H1 (cell line): ENCODE measurements around the gene ASB13. TPM values are rescaled to one million over a fixed set of nuclear protein-coding genes. Genes with fewer than 3 reads are reported as not detected.
A peak's percentile ranks its signal among the peaks of the same experiment; 100 is the strongest.

Experiments used
- CEBPB ChIP-seq: IDR thresholded peaks from 2 replicates; pipeline ENCODE4 v1.6.1; 2012; ENCODE audit warnings: low read depth, low read length
- CHD1 ChIP-seq: IDR thresholded peaks from 2 replicates; pipeline ENCODE4 v1.6.1; 2012; ENCODE audit warnings: low read depth, low read length, improper control_type of control experiment
- CREB1 ChIP-seq: IDR thresholded peaks from 2 replicates; pipeline ENCODE4 v1.6.1; 2012; ENCODE audit warnings: inconsistent platforms
- EGR1 ChIP-seq: IDR thresholded peaks from 2 replicates; pipeline ENCODE4 v1.6.1; 2011; ENCODE audit warnings: low read depth, low read length, borderline replicate concordance
- GABPA ChIP-seq: IDR thresholded peaks from 2 replicates; pipeline ENCODE4 v1.6.1; 2011; ENCODE audit warnings: mild to moderate bottlenecking, low read length, moderate library complexity, borderline replicate concordance; ENCODE audit not compliant: insufficient read depth
- JUN ChIP-seq: IDR thresholded peaks from 2 replicates; pipeline ENCODE4 v1.6.1; 2011; ENCODE audit warnings: low read depth, mild to moderate bottlenecking, improper control_type of control experiment, low read length
- KDM4A ChIP-seq: IDR thresholded peaks from one replicate; pipeline ENCODE4 v1.7.1; 2012; ENCODE audit warnings: low read depth, mild to moderate bottlenecking, moderate library complexity, low read length, inconsistent platforms; ENCODE audit not compliant: severe bottlenecking
- NRF1 ChIP-seq: IDR thresholded peaks from 2 replicates; pipeline ENCODE4 v1.6.1; 2011; ENCODE audit warnings: mild to moderate bottlenecking, low read depth, low read length, improper control_type of control experiment
- PHF8 ChIP-seq: fragments of 200-600 bp; sonication (generic); conservative IDR thresholded peaks from 2 replicates; pipeline ENCODE4 v1.7.1; 2012; ENCODE audit warnings: low read depth, mild to moderate bottlenecking, inconsistent platforms, low read length, moderate library complexity
- RBBP5 ChIP-seq: IDR thresholded peaks from 2 replicates; pipeline ENCODE4 v1.7.1; 2012; ENCODE audit warnings: low read depth, mild to moderate bottlenecking, inconsistent platforms, low read length, moderate library complexity, borderline replicate concordance
- SIN3A ChIP-seq, 2 experiments: IDR thresholded peaks in 1 of 2; conservative IDR thresholded peaks in 1 of 2; 2 replicates each; pipeline ENCODE4 v1.6.1; 2011 to 2012; ENCODE audit warnings: low read length in 2 of 2, improper control_type of control experiment in 1 of 2, low read depth in 1 of 2, mild to moderate bottlenecking in 1 of 2
- SIRT6 ChIP-seq: IDR thresholded peaks from one replicate; pipeline ENCODE4 v1.7.1; 2012; ENCODE audit warnings: low read length, inconsistent platforms
- SIX5 ChIP-seq: IDR thresholded peaks from 2 replicates; pipeline ENCODE4 v1.6.1; 2011; ENCODE audit warnings: mild to moderate bottlenecking, low read depth, low read length
- SP4 ChIP-seq: IDR thresholded peaks from 2 replicates; pipeline ENCODE4 v1.6.1; 2012; ENCODE audit warnings: low read length, inconsistent platforms
- SRF ChIP-seq: IDR thresholded peaks from 2 replicates; pipeline ENCODE4 v1.6.1; 2011; ENCODE audit warnings: mild to moderate bottlenecking, low read depth, low read length, moderate library complexity
- SUZ12 ChIP-seq: fragments of 200-600 bp; sonication (generic); IDR thresholded peaks from 2 replicates; pipeline ENCODE4 v1.6.1; 2012; ENCODE audit warnings: mild to moderate bottlenecking, inconsistent platforms, low read length, moderate library complexity, mixed read lengths
- TBP ChIP-seq: IDR thresholded peaks from 2 replicates; pipeline ENCODE4 v1.6.1; 2011; ENCODE audit warnings: low read depth, low read length, improper control_type of control experiment
- polyA plus RNA-seq, 7 experiments: library from polyadenylated mRNA; depleted of rRNA in 3 of 7; stranded (reverse) in 5 of 7; unstranded in 2 of 7; fragments of >200 nt in 5 of 7; fragments of 200-250 nt in 2 of 7; gene quantifications; 1 replicate in 5 of 7; 2 replicates in 1 of 7; 4 replicates in 1 of 7; pipeline versions ENCODE4 v1.2.1 to v1.2.3, GENCODE V29; 2011 to 2013; ENCODE audit warnings: missing spikeins in 2 of 7, mixed read lengths in 2 of 7
- total RNA-seq: library from RNA; stranded (reverse); fragmentation: NEBNext Ultra II Directional; extraction: Animal tissue kit (Norgen Biotek cat#: 25700); gene quantifications from 2 replicates; pipeline ENCODE4 v1.2.1, GENCODE V29; 2021
- TF ChIP-seq, protein P1 (sequence below): IDR thresholded peaks from 2 replicates; pipeline ENCODE4 v1.6.1; 2011; ENCODE audit warnings: low read depth, mild to moderate bottlenecking, low read length; ENCODE audit not compliant: insufficient read depth
- TF ChIP-seq, protein P2 (sequence below), 3 experiments: IDR thresholded peaks; 1 replicate in 2 of 3; 2 replicates in 1 of 3; pipeline versions ENCODE4 v1.5.1 to v1.6.1; 2011; ENCODE audit warnings: low read length in 3 of 3, mild to moderate bottlenecking in 3 of 3, inconsistent platforms in 2 of 3, low read depth in 1 of 3, moderate library complexity in 1 of 3; ENCODE audit not compliant: insufficient read depth in 1 of 3; ENCODE audit errors: control extremely low read depth in 1 of 3

Gene ASB13
- total and polyA plus RNA-seq, 2 of the 8 experiments (the other 6 are each of a cell fraction or from before 2014, with no cell fraction given) = 12.3 to 20.2 TPM

DNA sequence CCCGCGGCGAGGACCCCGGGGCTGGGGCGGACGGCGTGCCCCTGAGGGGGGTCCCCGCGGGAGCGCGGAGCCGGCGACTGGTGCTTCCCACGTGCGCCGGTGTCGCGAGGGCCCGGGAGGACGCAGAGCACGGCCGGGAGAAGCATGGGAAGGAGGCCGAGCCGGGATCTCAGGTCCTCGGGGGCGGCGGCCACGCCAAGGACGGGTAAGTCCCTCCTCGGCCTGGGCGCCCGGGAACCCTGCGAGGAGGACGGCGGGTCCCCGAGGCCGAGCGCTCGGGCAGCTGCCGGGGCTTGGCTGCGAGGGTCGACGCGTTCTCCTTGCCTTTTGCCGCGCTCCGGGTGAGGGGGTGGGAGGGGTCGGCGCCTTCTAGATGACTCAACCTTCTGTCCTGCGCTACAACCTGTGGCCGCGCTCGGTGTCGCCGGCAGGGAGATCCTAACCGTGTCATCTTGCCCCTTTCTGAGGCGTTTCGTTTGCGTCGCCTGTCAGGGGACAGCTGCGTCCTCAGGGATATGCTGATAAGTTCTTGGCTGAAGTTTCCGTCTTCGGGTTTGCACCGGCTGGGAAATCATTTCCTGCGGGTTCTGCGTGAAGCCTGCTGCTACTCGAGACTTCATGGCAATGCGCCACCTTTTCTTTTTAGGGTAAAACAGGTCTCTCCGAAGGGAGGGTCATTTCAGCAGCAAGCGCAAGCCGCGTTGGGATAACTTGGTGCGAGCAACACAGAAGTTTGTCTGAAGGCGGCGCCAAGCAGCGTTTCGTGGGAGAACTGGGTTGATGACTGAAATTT lies 18.8 kb upstream of the ASB13 start (continued):
- TF ChIP-seq, protein P1, sequence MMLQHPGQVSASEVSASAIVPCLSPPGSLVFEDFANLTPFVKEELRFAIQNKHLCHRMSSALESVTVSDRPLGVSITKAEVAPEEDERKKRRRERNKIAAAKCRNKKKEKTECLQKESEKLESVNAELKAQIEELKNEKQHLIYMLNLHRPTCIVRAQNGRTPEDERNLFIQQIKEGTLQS = no peak
- TF ChIP-seq RBBP5 = peak; percentile 67; the same call in 1 of the 2 replicates
- TF ChIP-seq GABPA = no peak
- no peak for TF ChIP-seq SIX5
- no peak for TF ChIP-seq JUN
- TF ChIP-seq TBP = no peak
- no peak for TF ChIP-seq SP4
- TF ChIP-seq EGR1 = no peak
- TF ChIP-seq SIRT6 = no peak
- TF ChIP-seq CREB1 = peak; percentile 62
- TF ChIP-seq PHF8 = peak; percentile 52; the same call in 1 of the 2 replicates
- TF ChIP-seq, protein P2, sequence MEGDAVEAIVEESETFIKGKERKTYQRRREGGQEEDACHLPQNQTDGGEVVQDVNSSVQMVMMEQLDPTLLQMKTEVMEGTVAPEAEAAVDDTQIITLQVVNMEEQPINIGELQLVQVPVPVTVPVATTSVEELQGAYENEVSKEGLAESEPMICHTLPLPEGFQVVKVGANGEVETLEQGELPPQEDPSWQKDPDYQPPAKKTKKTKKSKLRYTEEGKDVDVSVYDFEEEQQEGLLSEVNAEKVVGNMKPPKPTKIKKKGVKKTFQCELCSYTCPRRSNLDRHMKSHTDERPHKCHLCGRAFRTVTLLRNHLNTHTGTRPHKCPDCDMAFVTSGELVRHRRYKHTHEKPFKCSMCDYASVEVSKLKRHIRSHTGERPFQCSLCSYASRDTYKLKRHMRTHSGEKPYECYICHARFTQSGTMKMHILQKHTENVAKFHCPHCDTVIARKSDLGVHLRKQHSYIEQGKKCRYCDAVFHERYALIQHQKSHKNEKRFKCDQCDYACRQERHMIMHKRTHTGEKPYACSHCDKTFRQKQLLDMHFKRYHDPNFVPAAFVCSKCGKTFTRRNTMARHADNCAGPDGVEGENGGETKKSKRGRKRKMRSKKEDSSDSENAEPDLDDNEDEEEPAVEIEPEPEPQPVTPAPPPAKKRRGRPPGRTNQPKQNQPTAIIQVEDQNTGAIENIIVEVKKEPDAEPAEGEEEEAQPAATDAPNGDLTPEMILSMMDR (IDR thresholded peaks at IDR 0.05; ENCODE audit: control extremely low read depth in 1 of 3, insufficient read depth in 1 of 3, low read depth in 1 of 3, low read length in 3 of 3) = peak; percentile 39 to 48 (median 47)
- TF ChIP-seq SIN3A (conservative IDR thresholded peaks at IDR 0.05 in 1 of 2, IDR thresholded peaks at IDR 0.05 in 1 of 2; ENCODE audit: low read depth in 1 of 2, low read length in 2 of 2) = peak in 1 of 2 experiments; percentile 64; a peak in 1 of 4 replicates
- TF ChIP-seq SRF = no peak
- TF ChIP-seq NRF1 = no peak
- TF ChIP-seq CEBPB = no peak
- no peak for TF ChIP-seq SUZ12
- peak; percentile 87 for TF ChIP-seq KDM4A
- TF ChIP-seq CHD1 = no peak
